Adrenal gland (tissue), 12 donors: ENCODE measurements around the gene MTUS2. TPM values are rescaled to one million over a fixed set of nuclear protein-coding genes. Genes with fewer than 3 reads are reported as not detected.

Experiments
- DNase-seq, 7 donors: peaks; one replicate each; pipeline ENCODE4 v3.0.0-alpha.2; 2019 to 2020
- H3K27ac ChIP-seq, 5 donors: fragments of 200-600 bp; sonication (generic) in 4 of 5; 1 replicate in 3 of 5; 2 replicates in 2 of 5; pipeline versions ENCODE4 v1.5.1 to v1.8.0; 2016 to 2020; ENCODE audit warnings: mild to moderate bottlenecking in 1 of 5
- H3K27me3 ChIP-seq: fragments of 200-600 bp; 2 replicates; pipeline ENCODE4 v1.8.0; 2021
- H3K36me3 ChIP-seq, 2 donors: fragments of 200-600 bp; replicated peaks in 1 of 2; 1 replicate in 1 of 2; 2 replicates in 1 of 2; pipeline versions ENCODE4 v1.5.1 to v1.8.0; 2018 to 2022
- H3K4me1 ChIP-seq, 2 donors: fragments of 200-600 bp; replicated peaks in 1 of 2; 1 replicate in 1 of 2; 2 replicates in 1 of 2; pipeline versions ENCODE4 v1.5.1 to v1.8.0; 2018 to 2021
- H3K4me3 ChIP-seq, 4 donors: fragments of 200-600 bp; sonication (generic) in 3 of 4; one replicate each; pipeline ENCODE4 v1.5.1; 2016 to 2018
- H3K9me3 ChIP-seq, 3 donors: fragments of 200-600 bp; sonication (generic) in 1 of 3; replicated peaks in 1 of 3; 1 replicate in 2 of 3; 2 replicates in 1 of 3; pipeline versions ENCODE4 v1.5.1 to v1.8.0; 2016 to 2021
- CTCF ChIP-seq, 6 experiments: fragments of 450-650 bp in 4 of 6; fragments of 200-600 bp in 2 of 6; sonication (generic) in 1 of 6; IDR thresholded peaks; 1 replicate in 5 of 6; 2 replicates in 1 of 6; pipeline versions ENCODE4 v1.5.1 to v1.8.0; 2016 to 2021; ENCODE audit warnings: antibody characterized with exemption in 6 of 6, mild to moderate bottlenecking in 2 of 6, moderate library complexity in 1 of 6
- POLR2A ChIP-seq, 2 donors: fragments of 450-650 bp; IDR thresholded peaks; one replicate each; pipeline ENCODE4 v1.6.1; 2017; ENCODE audit warnings: antibody characterized with exemption in 2 of 2, mild to moderate bottlenecking in 2 of 2, moderate library complexity in 1 of 2
- WGBS, 4 donors: extraction: QIAGEN DNeasy Blood & Tissue Kit in 2 of 4; methylation state at CpG; one replicate each; pipeline versions ENCODE4 v1.1.5 to v1.1.7; 2013 to 2017; 5-methylcytosine and 5-hydroxymethylcytosine counted together
- intact Hi-C, 2 donors: fragments of 100-400 bp; cut with DNase I; formaldehyde crosslinking; loops; one replicate each; pipeline versions ENCODE4 v1.14.1 to v1.15.0; 2022 to 2023
- polyA plus RNA-seq, 3 donors: library from polyadenylated mRNA; stranded (reverse); fragments of 200-250 nt in 2 of 3; fragments of 350-450 nt in 1 of 3; fragmentation: Illumina TruSeq in 1 of 3; extraction: RNeasy Lipid Tissue Mini Kit (QIAGEN cat#74804) in 1 of 3; gene quantifications; one replicate each; pipeline ENCODE4 v1.2.3, GENCODE V29; 2013 to 2014
- total RNA-seq, 9 donors: library from RNA; depleted of rRNA in 4 of 9; stranded (reverse); fragments of >200 nt in 4 of 9; fragments of 120-200 nt in 1 of 9; fragmentation: NEBNext Ultra II Directional in 1 of 9; extraction: Animal tissue kit (Norgen Biotek cat#: 25700) in 1 of 9; gene quantifications; one replicate each; pipeline versions ENCODE4 v1.1.0 to v1.2.4, GENCODE V29; 2013 to 2023
- donor health status: healthy with polysubstance abuse.
- donor health status: Bipolar disorder and iron deficiency.
- donor health status: DM: yes; HTN: yes; CAD: no.
- donor health status: DM: no; HTN: no; CAD: no.
- donor health status: DM: no; HTN: no; CAD: no.
- donor health status: DM: yes; HTN: yes; CAD: no.

Gene MTUS2
- total and polyA plus RNA-seq, 12 donors = 0.07 to 0.24 (median 0.14) TPM; not detected in 5

GRCh38 chr13:28859717-28860116 is 39.6 kb downstream of the MTUS2 start:
- Histone ChIP-seq H3K4me3 (no peak overlapping the region), H3K9me3 (no peaks in the 10 kb centered on the region), H3K27ac (no peak overlapping the region), H3K4me1 (no peaks in the 10 kb centered on the region), H3K27me3 (no peaks in the 10 kb centered on the region), H3K36me3 (no peaks in the 10 kb centered on the region)
- no peak for DNase-seq
- intact Hi-C loops = no loop called here
- TF ChIP-seq CTCF (IDR thresholded peaks at IDR 0.05) (no peak), POLR2A (IDR thresholded peaks at IDR 0.05) (no peak)
- 60 to 72% (median 66%) methylated on average over 2 of the region's 2 CpGs for WGBS, 4 donors

- Histone ChIP-seq H3K4me3 (no peak overlapping the region), H3K27ac (no peak overlapping the region), H3K4me1 (no peaks in the 10 kb centered on the region), H3K9me3 (no peaks in the 10 kb centered on the region), H3K27me3 (no peaks in the 10 kb centered on the region), H3K36me3 (no peaks in the 10 kb centered on the region)
- WGBS, 4 donors = 0% methylated on average over 1 of the region's 1 CpG
- no peak for DNase-seq
- intact Hi-C loops = no loop called here
- TF ChIP-seq POLR2A (IDR thresholded peaks at IDR 0.05) (no peak), CTCF (IDR thresholded peaks at IDR 0.05) (no peak)
These were observed 44.4 kb downstream of the MTUS2 start for GRCh38 chr13:28864544-28864943.

DNA sequence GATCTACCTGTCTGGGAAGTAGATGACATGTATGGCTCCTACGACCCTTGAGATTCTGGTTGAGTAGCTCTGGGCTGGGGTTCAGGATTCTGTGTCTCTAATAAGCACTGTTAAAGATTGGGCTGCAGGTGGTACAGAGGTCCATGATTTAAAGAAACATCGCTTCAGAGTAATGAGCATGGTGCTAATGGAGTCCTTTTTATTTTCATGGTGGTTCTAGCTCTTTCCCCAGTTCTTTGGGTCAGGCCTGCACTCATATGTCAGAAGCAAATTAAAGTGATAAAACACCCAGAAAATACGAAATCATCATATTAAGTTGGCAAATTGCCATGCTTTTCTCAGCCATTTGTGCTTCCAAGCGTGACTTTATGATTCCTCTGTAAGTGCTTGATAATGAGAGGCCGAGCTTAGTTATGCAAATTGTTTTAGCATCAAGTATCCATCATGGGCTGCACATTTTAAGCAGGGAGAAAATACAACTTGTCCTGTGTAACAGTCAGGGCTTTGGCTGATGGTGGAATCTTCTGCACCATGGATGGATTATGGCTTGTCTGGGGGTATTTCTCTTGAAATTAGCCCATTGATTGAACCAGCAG is 45.1 kb downstream of the MTUS2 start:
- intact Hi-C loops = no loop called here

DNA sequence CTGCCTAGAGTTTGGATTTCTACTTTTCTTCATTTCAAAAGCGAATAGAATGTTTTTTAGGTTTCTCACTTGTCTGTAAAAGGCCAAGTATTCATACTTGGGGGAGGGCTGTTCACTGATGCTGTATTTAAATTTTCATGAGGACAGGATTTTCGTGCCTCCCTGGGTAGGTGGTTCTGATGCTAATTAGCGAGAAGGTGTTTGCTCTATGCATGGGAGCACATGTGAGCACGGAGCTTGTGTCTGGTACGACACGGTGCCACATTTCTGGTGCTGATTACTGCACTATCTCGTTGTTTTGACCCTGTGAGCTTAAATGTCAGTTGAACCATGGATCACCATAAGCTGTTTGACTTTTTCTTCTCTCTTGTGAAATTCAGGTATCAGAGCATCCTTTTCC is 45.8 kb downstream of the MTUS2 start:
- Histone ChIP-seq H3K9me3 (no peaks in the 10 kb centered on the region), H3K36me3 (no peaks in the 10 kb centered on the region), H3K27me3 (no peaks in the 10 kb centered on the region), H3K4me3 (no peak overlapping the region), H3K4me1 (no peaks in the 10 kb centered on the region), H3K27ac (no peak overlapping the region)
- intact Hi-C loops = no loop called here
- no peak for TF ChIP-seq CTCF (IDR thresholded peaks at IDR 0.05)
- TF ChIP-seq POLR2A (IDR thresholded peaks at IDR 0.05) = no peak
- 57 to 71% (median 62%) methylated on average over 7 of the region's 7 CpGs for WGBS, 4 donors
- no peak for DNase-seq

More for the DNA sequence above, 45.1 kb downstream of the MTUS2 start:
- DNase-seq = no peak
- H3K27me3 ChIP-seq = no peaks in the 10 kb centered on the region
- H3K4me3 ChIP-seq = no peak overlapping the region
- no peak overlapping the region for H3K27ac ChIP-seq
- H3K9me3 ChIP-seq = no peaks in the 10 kb centered on the region
- WGBS, 4 donors = 71 to 75% (median 74%) methylated on average over 5 of the region's 5 CpGs
- no peak for TF ChIP-seq CTCF (IDR thresholded peaks at IDR 0.05)
- H3K36me3 ChIP-seq = no peaks in the 10 kb centered on the region
- no peaks in the 10 kb centered on the region for H3K4me1 ChIP-seq
